Adrenal gland (tissue), 12 donors: ENCODE results near the gene TSHZ2. TPM values are rescaled to one million over a fixed set of nuclear protein-coding genes. Genes with fewer than 3 reads are reported as not detected.
"Not testable (repeated sequence)": the region's sequence is repeated elsewhere in the genome, so short reads cannot be mapped to it uniquely, and the experiment has no call there.

ENCODE experiments used
- DNase-seq, 7 donors: peaks; one replicate each; pipeline ENCODE4 v3.0.0-alpha.2; 2019 to 2020
- H3K27ac ChIP-seq, 5 donors: fragments of 200-600 bp; sonication (generic) in 4 of 5; 1 replicate in 3 of 5; 2 replicates in 2 of 5; pipeline versions ENCODE4 v1.5.1 to v1.8.0; 2016 to 2020; ENCODE audit warnings: mild to moderate bottlenecking in 1 of 5
- H3K27me3 ChIP-seq: fragments of 200-600 bp; 2 replicates; pipeline ENCODE4 v1.8.0; 2021
- H3K36me3 ChIP-seq, 2 donors: fragments of 200-600 bp; replicated peaks in 1 of 2; 1 replicate in 1 of 2; 2 replicates in 1 of 2; pipeline versions ENCODE4 v1.5.1 to v1.8.0; 2018 to 2022
- H3K4me1 ChIP-seq, 2 donors: fragments of 200-600 bp; replicated peaks in 1 of 2; 1 replicate in 1 of 2; 2 replicates in 1 of 2; pipeline versions ENCODE4 v1.5.1 to v1.8.0; 2018 to 2021
- H3K4me3 ChIP-seq, 4 donors: fragments of 200-600 bp; sonication (generic) in 3 of 4; one replicate each; pipeline ENCODE4 v1.5.1; 2016 to 2018
- H3K9me3 ChIP-seq, 3 donors: fragments of 200-600 bp; sonication (generic) in 1 of 3; replicated peaks in 1 of 3; 1 replicate in 2 of 3; 2 replicates in 1 of 3; pipeline versions ENCODE4 v1.5.1 to v1.8.0; 2016 to 2021
- CTCF ChIP-seq, 6 experiments: fragments of 450-650 bp in 4 of 6; fragments of 200-600 bp in 2 of 6; sonication (generic) in 1 of 6; IDR thresholded peaks; 1 replicate in 5 of 6; 2 replicates in 1 of 6; pipeline versions ENCODE4 v1.5.1 to v1.8.0; 2016 to 2021; ENCODE audit warnings: antibody characterized with exemption in 6 of 6, mild to moderate bottlenecking in 2 of 6, moderate library complexity in 1 of 6
- POLR2A ChIP-seq, 2 donors: fragments of 450-650 bp; IDR thresholded peaks; one replicate each; pipeline ENCODE4 v1.6.1; 2017; ENCODE audit warnings: antibody characterized with exemption in 2 of 2, mild to moderate bottlenecking in 2 of 2, moderate library complexity in 1 of 2
- WGBS, 4 donors: extraction: QIAGEN DNeasy Blood & Tissue Kit in 2 of 4; methylation state at CpG; one replicate each; pipeline versions ENCODE4 v1.1.5 to v1.1.7; 2013 to 2017; 5-methylcytosine and 5-hydroxymethylcytosine counted together
- intact Hi-C, 2 donors: fragments of 100-400 bp; cut with DNase I; formaldehyde crosslinking; loops; one replicate each; pipeline versions ENCODE4 v1.14.1 to v1.15.0; 2022 to 2023
- polyA plus RNA-seq, 3 donors: library from polyadenylated mRNA; stranded (reverse); fragments of 200-250 nt in 2 of 3; fragments of 350-450 nt in 1 of 3; fragmentation: Illumina TruSeq in 1 of 3; extraction: RNeasy Lipid Tissue Mini Kit (QIAGEN cat#74804) in 1 of 3; gene quantifications; one replicate each; pipeline ENCODE4 v1.2.3, GENCODE V29; 2013 to 2014
- total RNA-seq, 9 donors: library from RNA; depleted of rRNA in 4 of 9; stranded (reverse); fragments of >200 nt in 4 of 9; fragments of 120-200 nt in 1 of 9; fragmentation: NEBNext Ultra II Directional in 1 of 9; extraction: Animal tissue kit (Norgen Biotek cat#: 25700) in 1 of 9; gene quantifications; one replicate each; pipeline versions ENCODE4 v1.1.0 to v1.2.4, GENCODE V29; 2013 to 2023
- donor health status: healthy with polysubstance abuse.
- donor health status: Bipolar disorder and iron deficiency.
- donor health status: DM: yes; HTN: yes; CAD: no.
- donor health status: DM: no; HTN: no; CAD: no.
- donor health status: DM: no; HTN: no; CAD: no.
- donor health status: DM: yes; HTN: yes; CAD: no.

Gene TSHZ2
- total and polyA plus RNA-seq, 12 donors: 20.5 to 87.1 (median 52.4) TPM

GRCh38 chr20:53411891-53412290 lies 439.7 kb downstream of the TSHZ2 start:
- peaks cover 0 to 21% of the 10 kb centered on the region in 2 donors for H3K4me1 ChIP-seq
- no peaks in the 10 kb centered on the region for H3K36me3 ChIP-seq
- no peak for DNase-seq
- WGBS, 4 donors: 86 to 100% (median 92%) methylated on average over 4 of the region's 4 CpGs
- H3K27ac ChIP-seq: no peak overlapping the region
- TF ChIP-seq POLR2A (IDR thresholded peaks at IDR 0.05): no peak
- TF ChIP-seq CTCF (IDR thresholded peaks at IDR 0.05): no peak
- H3K4me3 ChIP-seq: no peak overlapping the region
- no peaks in the 10 kb centered on the region for H3K9me3 ChIP-seq
- intact Hi-C loops: no loop called here
- no peaks in the 10 kb centered on the region for H3K27me3 ChIP-seq

GRCh38 chr20:53412577-53413185 lies 440.5 kb downstream of the TSHZ2 start:
- 81 to 87% (median 82%) methylated on average over 13 of the region's 13 CpGs for WGBS, 4 donors
- no peak overlapping the region for H3K4me3 ChIP-seq
- intact Hi-C loops: no loop called here
- H3K36me3 ChIP-seq: no peaks in the 10 kb centered on the region
- no peak overlapping the region for H3K27ac ChIP-seq
- H3K9me3 ChIP-seq: no peaks in the 10 kb centered on the region
- H3K27me3 ChIP-seq: no peaks in the 10 kb centered on the region
- DNase-seq: no peak
- H3K4me1 ChIP-seq: peaks cover 0 to 21% of the 10 kb centered on the region in 2 donors
- TF ChIP-seq CTCF (IDR thresholded peaks at IDR 0.05): no peak
- no peak for TF ChIP-seq POLR2A (IDR thresholded peaks at IDR 0.05)

- H3K9me3 ChIP-seq: no peaks in the 10 kb centered on the region
- no peak for TF ChIP-seq POLR2A (IDR thresholded peaks at IDR 0.05)
- no peak for TF ChIP-seq CTCF (IDR thresholded peaks at IDR 0.05)
- no peak overlapping the region for H3K27ac ChIP-seq
- no peaks in the 10 kb centered on the region for H3K36me3 ChIP-seq
- no peak overlapping the region for H3K4me3 ChIP-seq
- WGBS, 4 donors: 77 to 87% (median 79%) methylated on average over 15 of the region's 15 CpGs
- DNase-seq: peak in 1 of 7 donors; percentile 53
- H3K4me1 ChIP-seq: peaks cover 0 to 20% of the 10 kb centered on the region in 2 donors
- no peaks in the 10 kb centered on the region for H3K27me3 ChIP-seq
- intact Hi-C loops: no loop called here
These were observed 441.1 kb downstream of the TSHZ2 start for GRCh38 chr20:53413186-53413631.

- H3K27ac ChIP-seq, H3K36me3 ChIP-seq, H3K27me3 ChIP-seq, H3K9me3 ChIP-seq, H3K4me3 ChIP-seq, intact Hi-C loops: not testable (repeated sequence)
- WGBS, 4 donors: 81 to 88% (median 83%) methylated on average over 1 of the region's 1 CpG
- DNase-seq: peak in 3 of 7 donors; percentile 33 to 40 (median 40)
- peaks cover 0 to 13% of the 10 kb centered on the region in 2 donors for H3K4me1 ChIP-seq
These were observed 441.7 kb downstream of the TSHZ2 start for GRCh38 chr20:53413845-53414244.
